Right ventricle myocardium superior (tissue), 1 donor: Measurements from ENCODE around the gene TEX101. TPM values are rescaled to one million over a fixed set of nuclear protein-coding genes. Genes with fewer than 3 reads are reported as not detected.
A peak's percentile ranks its signal among the peaks of the same experiment; 100 is the strongest.
"Not testable (repeated sequence)": the region's sequence is repeated elsewhere in the genome, so short reads cannot be mapped to it uniquely, and the experiment has no call there.

Experiments used
- ATAC-seq: fragments of 200-7000 bp; cut with Tn5 transposase; one replicate; pipeline ENCODE4 v1.9.1; 2020; ENCODE audit warnings: mild to moderate bottlenecking; ENCODE audit not compliant: poor library complexity
- DNase-seq: peaks from one replicate; pipeline ENCODE4 v3.0.0-alpha.2; 2020
- intact Hi-C: fragments of 100-400 bp; cut with DNase I; formaldehyde crosslinking; loops from one replicate; pipeline ENCODE4 v1.11.2; 2022
- total RNA-seq: library from RNA; stranded (reverse); fragmentation: NEBNext Ultra II Directional; extraction: Animal tissue kit (Norgen Biotek cat#: 25700); gene quantifications from one replicate; pipeline ENCODE4 v1.2.1, GENCODE V29; 2021
- donor health status: DM: no; HTN: yes; CAD: no; lungs with severe emphysema.

Gene TEX101
- total RNA-seq, 1 donor from 2014 or later = not detected

DNA sequence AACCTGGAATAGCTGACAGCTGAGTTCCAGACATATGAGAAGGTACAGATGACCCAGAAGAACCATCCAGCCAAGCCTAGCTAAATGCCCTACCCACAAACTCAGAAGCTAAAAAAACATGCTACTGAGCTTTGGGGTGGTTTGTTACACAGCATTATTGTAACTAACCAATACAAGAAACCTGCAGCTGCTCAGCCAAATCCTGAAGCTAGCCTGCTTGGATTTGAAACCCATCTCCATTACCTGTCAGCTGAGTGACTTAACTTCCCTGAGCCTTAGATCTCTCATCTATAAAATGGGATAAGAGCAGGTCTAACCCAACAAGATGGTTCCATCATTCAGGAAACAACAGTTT is 25.0 kb downstream of the TEX101 start:
- intact Hi-C loops = loop anchor here (10.0 kb wide), 1 partner anchor 215 kb away; no protein-coding TSS in a partner anchor
- no peak for DNase-seq
- ATAC-seq = no peak

DNA sequence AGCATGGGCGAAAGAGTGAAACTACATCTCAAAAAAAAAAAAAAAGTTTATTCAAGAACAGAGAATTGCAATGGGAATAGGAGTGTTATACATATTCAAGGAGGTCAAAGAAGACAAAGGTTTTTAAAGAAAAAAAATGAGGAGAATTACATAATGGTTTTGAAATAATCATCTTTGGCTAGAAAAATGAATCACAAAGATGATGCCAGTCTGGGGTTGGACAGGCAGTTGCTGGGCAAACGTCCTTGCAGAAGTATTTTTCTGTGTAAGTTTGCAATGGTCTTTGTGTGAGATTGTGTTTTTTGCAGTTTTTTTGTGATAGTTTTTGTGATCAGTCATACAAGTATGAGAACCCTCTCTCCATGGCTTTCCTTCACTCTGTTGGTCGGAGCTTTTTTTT is 27.0 kb downstream of the TEX101 start:
- DNase-seq (no peak), ATAC-seq (no peak)
- intact Hi-C loops = loop anchor here (10.0 kb wide), 1 partner anchor 213 kb away; no protein-coding TSS in a partner anchor

DNA sequence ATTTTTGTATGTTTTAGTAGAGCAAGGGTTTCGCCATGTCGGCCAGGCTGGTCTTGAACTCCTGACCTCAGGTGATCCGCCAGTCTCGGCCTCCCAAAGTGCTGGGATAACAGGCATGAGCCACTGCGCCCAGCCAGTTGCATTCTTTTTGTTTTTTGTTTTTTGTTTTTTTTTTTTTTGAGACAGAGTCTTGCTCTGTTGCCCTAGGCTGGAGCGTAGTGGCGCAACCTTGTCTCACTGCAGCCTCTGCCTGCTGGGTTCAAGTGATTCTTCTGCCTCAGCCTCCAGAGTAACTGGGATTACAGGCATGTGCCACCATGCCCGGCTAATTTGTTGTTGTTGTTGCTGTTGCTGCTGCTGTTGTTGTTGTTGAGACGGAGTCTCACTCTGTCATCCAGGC is 29.4 kb downstream of the TEX101 start:
- DNase-seq, ATAC-seq: not testable (repeated sequence)
- intact Hi-C loops = loop anchor here (10.0 kb wide), 1 partner anchor 211 kb away; no protein-coding TSS in a partner anchor

- ATAC-seq (no peak), DNase-seq (no peak)
- intact Hi-C loops = loop anchor here (10.0 kb wide), 1 partner anchor 210 kb away; no protein-coding TSS in a partner anchor
Observed at GRCh38 chr19:43444531-43445287, 30.0 kb downstream of the TEX101 start.

GRCh38 chr19:43445426-43445825 is 30.7 kb downstream of the TEX101 start:
- DNase-seq = no peak
- intact Hi-C loops = loop anchor here (10.0 kb wide), 1 partner anchor 209 kb away; no protein-coding TSS in a partner anchor
- ATAC-seq = no peak

- ATAC-seq (peak; percentile 93), DNase-seq (peak; percentile 85)
- intact Hi-C loops = loop anchor here (2.0 to 10.0 kb wide), 2 partner anchors 72 to 208 kb away; no protein-coding TSS in a partner anchor
Observed at GRCh38 chr19:43446746-43447489, 32.2 kb downstream of the TEX101 start.

DNA sequence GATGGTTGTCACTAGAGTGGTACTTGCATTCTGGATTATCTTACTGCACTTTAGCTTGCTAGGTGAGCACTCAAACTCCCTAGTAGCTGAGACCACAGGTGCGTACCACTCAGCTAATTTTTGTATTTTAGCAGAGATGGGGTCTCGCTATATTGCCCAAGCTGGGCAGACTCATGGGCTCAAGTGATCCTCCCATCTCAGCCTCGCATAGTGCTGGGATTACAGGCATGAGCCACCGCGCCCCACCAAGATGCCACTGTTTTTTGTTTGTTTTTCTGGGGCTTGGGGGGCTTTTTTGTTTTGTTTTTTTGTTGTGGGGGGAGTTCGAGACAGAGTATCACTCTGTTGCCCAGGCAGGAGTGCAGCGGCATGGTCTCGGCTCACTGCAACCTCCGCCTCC is 33.0 kb downstream of the TEX101 start:
- intact Hi-C loops = loop anchor here (2.0 to 10.0 kb wide), 2 partner anchors 71 to 207 kb away; no protein-coding TSS in a partner anchor
- no peak for ATAC-seq
- DNase-seq = no peak

GRCh38 chr19:43450545-43450997 is 35.9 kb downstream of the TEX101 start:
- no peak for ATAC-seq
- no peak for DNase-seq
- intact Hi-C loops = no loop called here

DNA sequence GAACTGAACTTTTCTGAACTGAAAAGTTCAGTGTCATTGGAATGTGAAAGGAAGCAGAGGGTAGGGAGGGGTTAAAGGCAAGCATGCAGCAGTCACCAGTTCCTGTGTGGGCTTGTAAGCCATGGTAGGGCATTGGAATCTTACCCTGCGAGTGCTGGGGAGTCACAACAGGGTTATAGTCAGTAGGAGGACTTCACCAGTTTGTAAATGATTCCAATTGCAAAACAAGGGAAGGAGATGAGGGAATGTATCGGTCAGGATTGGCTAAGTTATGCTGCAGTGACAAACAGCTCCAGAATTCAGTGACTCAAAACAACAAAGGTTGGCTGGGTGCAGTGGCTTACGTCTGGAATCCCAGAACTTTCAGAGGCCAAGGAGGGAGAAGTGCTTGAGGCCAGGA is 37.9 kb downstream of the TEX101 start:
- ATAC-seq (no peak), DNase-seq (no peak)
- intact Hi-C loops = no loop called here

- DNase-seq (no peak), ATAC-seq (no peak)
- intact Hi-C loops = no loop called here
Observed at GRCh38 chr19:43454031-43454430, 39.3 kb downstream of the TEX101 start.

GRCh38 chr19:43455321-43456113 is 40.8 kb downstream of the TEX101 start:
- intact Hi-C loops = no loop called here
- no peak for ATAC-seq
- DNase-seq = no peak

DNA sequence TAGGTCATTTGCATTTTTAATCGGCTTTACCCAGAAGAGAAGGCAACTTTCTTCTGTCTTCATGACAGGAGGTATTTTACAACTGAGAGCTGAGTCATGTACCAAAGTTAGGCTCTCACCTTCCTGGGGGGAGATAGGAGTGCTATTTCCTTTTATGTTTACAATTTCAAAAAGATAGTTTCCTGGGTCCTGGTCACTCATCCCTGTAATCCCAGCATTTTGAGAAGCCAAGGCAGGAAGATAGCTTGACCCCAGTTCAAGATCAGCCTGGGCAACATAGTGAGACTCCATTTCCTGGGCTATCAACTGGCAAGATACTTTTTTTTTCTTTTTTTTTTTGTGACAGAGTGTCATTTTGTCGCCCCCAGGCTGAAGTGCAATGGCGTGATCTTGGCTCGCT is 43.1 kb downstream of the TEX101 start:
- intact Hi-C loops = no loop called here
- ATAC-seq = no peak

GRCh38 chr19:43460362-43461016 is 45.8 kb downstream of the TEX101 start:
- ATAC-seq (no peak), DNase-seq (no peak)
- intact Hi-C loops = loop anchor here (5.0 kb wide), 1 partner anchor 42 kb away; the partner anchor contains the start of gene PHLDB3

More for the DNA sequence above, 43.1 kb downstream of the TEX101 start:
- no peak for DNase-seq

- intact Hi-C loops = loop anchor here (5.0 kb wide), 1 partner anchor 41 kb away; the partner anchor contains the start of gene PHLDB3
- no peak for ATAC-seq
Observed at GRCh38 chr19:43461303-43461702, 46.6 kb downstream of the TEX101 start.

GRCh38 chr19:43462383-43462782 is 47.7 kb downstream of the TEX101 start:
- ATAC-seq (no peak), DNase-seq (no peak)
- intact Hi-C loops = loop anchor here (5.0 kb wide), 1 partner anchor 40 kb away; the partner anchor contains the start of gene PHLDB3

More at GRCh38 chr19:43461303-43461702, 46.6 kb downstream of the TEX101 start:
- no peak for DNase-seq

DNA sequence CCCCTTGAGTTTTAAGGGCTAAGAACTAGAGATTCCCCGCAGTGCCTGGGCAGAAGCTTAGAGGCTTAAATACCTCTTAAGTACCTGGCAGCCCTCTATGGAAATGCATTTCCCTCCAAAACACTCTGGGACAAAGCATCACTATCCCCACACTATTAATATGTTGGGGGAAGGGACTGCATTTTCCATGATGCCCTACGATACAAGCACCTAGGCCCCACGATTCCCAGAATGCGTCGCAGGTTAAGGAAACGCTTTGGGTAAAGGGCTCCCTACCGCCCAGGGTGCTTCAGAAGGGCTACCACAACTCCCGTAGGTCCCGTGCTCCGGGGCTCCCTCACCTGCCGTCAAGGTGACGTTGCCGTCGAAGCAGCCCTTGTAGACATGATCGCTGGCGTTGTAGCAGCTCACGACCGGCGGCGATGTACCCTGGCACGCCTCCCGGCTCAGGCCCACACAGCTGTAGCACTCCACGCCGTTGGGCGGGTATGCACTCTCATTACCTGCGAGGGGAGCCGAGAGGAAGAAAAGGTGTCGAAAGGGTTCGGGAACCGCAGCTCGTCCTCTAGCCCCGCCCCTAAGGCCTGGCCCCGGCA is 48.2 kb downstream of the TEX101 start:
- intact Hi-C loops = loop anchor here (5.0 kb wide), 1 partner anchor 39 kb away; the partner anchor contains the start of gene PHLDB3
- DNase-seq = no peak
- ATAC-seq = no peak

DNA sequence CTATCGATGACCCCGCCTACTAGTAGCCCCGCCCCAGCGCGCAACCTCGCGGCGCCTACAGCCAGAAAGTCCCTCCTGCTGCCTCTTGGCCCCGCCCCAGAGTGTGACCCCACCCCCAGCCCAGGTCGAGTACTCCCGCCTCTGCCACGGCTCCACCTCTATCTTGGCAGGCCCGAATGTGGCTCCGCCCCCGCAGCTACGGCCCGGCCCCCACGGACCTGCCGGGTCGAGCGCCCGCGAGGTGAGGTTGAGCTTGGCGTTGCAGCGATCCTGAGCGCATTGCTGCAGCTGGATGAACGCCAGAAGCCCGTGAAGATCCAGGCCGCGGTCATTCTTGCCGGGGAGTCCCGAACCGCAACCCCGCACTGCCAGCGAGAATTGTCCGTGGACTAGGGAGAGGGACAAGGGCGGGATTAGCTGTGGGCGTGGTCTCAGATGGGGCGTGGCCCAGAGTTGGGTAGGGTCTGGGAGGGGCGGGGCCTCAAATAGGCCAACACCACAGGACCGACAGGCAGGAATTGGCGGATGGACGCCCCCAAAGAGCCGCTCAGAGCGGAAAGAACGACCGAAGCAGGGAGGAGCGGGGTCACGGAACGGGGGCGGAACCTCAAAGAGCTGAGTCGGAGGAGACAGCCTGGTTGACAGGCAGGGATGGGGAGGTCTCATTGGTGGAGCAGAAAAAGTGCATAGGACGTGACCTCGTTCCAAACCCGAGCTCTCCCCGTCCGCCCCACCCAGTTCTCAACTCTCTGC is 48.9 kb downstream of the TEX101 start:
- intact Hi-C loops = loop anchor here (5.0 kb wide), 1 partner anchor 39 kb away; the partner anchor contains the start of gene PHLDB3
- peak; percentile 98 for DNase-seq
- ATAC-seq = peak; percentile 97
